NCI-H1105 (cell line): ENCODE measurements around the gene ANP32E.
"Not testable (repeated sequence)": the region's sequence is repeated elsewhere in the genome, so short reads cannot be mapped to it uniquely, and the experiment has no call there.

ENCODE experiments used
- DNase-seq: peaks from one replicate; lab custom pipeline; 2025; lab: John Stamatoyannopoulos, UW

ANP32E gene

DNA sequence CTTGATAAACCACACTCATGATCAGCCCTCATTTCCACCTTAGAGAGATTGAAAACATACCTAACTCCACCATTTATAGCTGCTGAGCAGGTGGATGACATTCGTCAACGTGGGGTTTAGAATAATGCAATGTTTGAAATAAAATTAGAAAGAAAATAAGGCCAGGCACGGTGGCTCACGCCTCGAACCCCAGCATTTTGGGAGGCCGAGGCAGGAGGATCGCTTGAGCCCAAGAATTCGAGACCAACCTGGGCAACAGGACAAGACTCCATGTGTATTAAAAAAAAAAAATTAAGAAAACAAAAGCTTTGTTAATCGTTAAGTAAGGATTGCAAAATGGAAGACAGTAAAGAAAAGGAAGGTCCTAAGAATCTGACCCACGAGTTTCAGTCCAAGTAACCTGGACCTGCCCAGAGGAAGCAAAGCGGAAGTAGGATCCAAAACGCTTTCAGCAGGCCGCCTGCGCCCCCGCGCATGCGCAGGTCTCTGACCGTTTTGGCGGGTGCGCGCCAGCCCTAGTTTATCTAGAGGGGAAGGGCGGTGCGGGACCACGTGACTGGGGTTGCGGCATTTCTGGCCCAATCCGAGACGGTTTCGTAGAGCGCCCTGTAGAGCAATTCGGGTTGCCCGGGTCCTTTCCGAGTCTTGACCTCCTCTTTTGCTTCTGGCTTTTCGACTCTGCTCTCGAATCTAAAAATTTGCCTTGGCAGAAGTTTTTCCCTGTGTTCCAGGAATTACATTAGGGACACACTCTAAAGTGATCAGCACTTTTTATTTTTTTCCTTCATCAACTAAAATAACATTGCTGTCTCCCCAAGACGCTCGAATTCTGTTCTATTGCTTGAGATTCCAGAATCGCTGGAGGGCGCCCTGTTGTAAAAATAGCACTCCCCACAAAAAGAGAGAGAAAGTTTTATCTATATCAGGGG, 22.5 kb downstream of the ANP32E start:
- DNase-seq: peak; percentile 71

DNA sequence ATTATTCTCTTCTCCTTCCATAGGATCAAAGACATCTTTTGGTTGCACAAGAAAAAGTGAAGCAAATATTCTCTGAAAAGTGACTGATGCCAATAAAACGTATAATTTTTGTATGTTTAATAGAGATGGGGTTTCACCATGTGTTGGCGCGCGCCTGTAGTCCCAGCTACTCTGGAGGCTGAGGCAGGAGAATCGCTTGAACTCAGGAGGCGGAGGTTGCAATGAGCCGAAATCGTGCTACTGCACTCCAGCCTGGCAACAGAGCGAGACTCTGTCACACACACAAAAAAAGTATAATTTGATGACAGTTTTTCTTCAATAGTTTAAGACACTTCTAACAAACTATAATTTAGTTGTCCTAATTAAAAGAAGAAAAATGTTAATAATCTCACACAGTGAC, 23.8 kb downstream of the ANP32E start:
- no peak for DNase-seq

DNA sequence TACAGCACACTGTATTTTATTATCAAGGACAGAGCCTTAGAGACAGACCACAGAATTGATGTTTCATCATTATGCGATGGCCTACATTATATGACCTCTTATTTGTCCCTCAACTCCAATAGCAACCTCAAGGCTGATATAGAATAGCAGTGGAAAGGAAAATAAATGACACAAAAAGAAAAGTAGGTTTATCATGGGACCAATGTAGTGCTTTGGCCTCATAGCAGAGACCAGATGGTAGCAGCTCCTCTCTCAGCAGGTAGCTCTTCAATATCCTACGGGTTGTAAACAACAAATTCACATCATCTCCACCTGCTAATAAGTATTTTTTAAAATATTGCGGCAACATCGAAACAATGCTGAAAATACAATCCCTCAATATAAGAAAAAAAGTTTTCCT, 25.2 kb downstream of the ANP32E start:
- no peak for DNase-seq

DNA sequence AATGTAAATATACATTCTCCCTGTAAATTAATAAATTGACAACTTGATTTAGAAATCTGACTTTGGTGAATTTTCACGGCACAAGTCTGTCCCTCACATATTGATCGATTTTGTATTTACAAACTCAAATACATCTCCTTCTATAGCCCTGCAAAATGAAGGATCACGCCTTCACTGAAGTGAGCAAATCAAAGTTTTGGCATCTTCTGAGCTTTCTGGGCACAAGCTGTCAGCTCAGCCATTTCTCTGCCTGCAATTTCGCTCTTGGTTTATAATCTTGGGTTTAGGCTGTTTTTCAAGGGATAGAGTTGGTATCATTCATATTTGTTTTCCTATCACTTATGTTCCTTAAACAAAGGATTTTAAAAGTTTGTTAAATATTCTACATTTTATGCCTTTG, 25.8 kb downstream of the ANP32E start:
- DNase-seq: no peak

DNA sequence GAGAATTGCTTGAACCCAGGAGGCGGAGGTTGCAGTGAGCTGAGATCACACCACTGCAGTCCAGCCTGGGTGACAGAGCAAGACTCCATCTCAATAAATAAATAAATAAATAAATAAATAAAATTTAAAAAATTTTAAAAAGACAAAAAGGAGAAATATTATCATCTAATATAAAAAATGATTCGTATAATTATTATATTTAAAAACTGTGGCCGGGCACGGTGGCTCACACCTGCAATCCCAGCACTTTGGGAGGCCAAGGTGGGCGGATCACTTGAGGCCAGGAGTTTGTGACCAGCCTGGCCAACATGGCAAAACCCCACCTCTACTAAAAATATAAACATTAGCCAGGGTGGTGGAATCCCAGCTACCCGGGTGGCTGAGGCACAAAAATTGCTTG, 27.5 kb downstream of the ANP32E start:
- not testable (repeated sequence) for DNase-seq

DNA sequence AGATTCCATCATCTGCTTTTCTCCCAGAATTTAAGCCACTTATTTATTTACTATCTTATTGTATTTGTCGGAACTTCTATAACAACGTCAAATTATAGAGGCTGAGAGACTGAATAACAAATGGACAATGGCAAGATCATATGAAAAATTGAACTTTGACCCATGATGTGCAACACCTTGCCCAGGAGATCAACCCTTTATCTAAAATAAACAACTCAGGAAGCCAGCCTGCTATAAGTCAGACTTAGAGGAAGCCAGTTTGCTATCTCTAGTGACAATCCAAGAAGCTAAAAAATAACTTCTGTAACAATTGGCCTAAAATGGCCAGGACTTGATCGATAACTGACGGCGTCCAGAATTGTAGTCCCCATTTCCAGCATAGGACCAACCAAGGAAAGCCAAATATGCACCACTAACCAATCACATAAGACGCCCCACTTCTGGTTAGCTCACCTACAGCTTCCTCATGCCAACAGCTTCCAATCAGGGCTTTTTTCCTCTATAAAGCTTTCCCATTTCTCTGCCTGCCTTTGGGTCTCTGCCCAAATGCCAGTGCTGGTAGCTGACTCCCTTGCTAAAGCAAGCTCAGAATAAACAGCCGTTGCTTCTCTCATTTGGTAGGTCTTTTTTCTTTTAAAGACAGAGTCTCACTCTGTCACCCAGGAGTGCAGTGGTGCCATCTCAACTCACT, 28.5 kb downstream of the ANP32E start:
- DNase-seq: no peak

DNA sequence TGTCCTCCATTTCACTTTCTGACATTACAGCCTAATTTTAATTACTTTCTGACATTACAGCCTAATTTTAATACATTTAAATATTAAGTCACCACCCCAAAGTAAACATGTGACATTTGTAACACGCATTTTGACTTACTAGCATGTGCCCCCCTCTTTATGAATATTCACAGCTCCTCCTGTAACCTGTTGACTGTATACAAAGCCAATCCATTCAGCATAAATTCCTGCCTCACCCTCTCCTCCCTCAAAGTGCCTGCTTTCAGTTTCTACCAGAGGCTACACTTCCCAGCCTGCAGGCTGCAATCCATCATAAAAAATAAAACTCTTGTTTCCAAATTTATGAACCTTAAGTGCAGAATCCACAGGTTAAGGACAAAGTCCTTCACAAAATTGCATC, 39.5 kb downstream of the ANP32E start:
- DNase-seq: no peak

DNA sequence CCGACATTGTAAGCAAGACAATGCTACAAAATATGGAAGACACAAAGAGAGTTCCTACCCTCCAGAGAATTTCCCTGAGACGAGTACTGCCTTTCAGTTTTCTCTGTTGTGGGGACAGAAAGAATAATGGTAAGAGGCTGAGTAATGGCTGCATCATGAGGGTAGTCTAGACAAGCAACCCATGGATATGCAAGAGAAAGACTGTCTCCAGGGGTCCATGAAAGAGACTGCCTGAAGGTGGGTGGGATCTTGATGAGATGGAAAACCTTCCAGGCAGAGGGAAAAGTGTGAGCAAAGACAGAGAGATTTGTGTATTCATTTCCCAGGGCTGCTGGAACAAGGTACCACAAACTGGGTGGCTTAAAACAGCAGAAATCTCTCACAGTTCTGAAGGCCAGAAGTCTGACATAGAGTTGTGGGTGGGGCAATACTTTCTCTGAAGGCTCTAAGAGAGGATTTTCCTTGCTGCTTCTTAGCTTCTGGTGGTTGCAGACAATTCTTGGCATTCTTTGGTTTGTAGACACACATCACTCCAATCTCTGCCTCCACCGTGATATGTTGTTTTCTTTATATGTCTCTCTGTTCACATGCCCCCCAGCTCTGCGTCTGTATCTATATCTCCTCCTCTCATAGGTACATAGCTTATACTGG, 41.4 kb downstream of the ANP32E start:
- DNase-seq: no peak

DNA sequence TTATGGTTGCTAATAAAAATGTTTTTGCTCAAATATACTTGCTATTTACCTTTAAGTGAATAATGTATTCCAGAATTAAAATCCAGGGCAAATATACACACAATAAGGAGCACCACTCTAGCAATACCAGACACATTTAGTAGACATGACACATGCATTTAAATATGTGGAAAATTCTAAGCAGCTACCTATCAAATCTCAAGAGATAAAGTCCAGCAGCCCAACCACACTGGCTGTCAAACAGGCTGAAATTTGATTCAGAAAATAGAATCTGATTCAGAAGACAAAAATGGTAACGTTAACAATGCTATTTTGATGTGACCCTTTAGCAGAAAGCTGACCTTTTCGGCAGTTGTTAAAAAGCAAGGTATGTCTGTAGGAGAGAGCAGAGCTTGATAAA, 43.9 kb downstream of the ANP32E start:
- DNase-seq: no peak

DNA sequence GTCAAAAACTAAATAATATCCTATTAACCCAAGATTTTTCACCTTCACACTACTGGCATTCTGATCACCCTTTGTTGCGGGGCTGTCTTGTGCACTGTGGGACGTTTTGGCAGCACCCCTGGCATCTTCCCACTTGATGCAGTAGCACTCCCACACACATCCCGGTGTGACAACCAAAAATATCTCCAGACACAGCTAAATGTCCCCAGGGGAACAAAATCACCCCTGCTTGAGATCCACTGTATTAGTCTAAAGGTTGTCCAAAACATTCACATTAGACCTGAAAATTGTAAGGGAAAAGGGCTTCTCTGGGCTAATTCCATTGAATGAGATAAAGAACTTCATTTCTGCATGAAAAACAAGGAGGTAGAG, 48.4 kb downstream of the ANP32E start:
- no peak for DNase-seq

DNA sequence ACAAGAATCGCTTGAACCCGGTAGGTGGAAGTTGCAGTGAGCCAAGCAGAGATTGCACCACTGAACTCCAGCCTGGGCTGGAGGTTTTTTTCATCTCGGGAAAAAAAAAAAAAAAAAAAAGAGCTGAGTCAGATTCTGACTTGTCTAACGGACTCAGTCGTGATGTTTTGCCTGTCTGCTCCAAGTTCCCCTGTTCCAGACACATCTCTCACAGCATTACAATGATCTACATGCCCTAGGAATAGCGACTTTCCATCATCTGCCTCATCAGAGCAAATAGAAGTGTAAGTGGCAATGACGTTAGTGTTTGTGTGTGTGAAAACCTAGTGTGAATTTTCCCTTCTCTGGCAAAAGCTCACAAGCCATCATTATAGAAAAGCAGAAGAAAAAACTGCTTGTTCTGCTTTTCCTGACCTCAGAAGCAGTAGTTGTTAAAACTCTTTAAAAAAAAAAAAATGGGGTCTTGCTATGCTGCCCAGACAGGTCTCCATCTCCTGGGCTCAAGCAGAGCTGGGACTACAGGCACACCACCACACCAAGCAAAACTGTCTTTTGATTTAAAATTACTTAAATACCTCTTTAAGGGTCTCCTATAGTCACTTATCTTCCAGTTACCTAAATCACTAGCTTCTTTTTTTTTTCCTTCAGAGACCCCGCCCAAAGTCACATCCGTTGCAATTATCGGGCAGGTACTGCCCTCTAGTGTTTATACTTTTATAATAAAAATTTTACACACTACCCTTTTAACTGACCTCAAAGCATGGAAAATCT, 48.9 kb downstream of the ANP32E start:
- peak; percentile 48 for DNase-seq

DNA sequence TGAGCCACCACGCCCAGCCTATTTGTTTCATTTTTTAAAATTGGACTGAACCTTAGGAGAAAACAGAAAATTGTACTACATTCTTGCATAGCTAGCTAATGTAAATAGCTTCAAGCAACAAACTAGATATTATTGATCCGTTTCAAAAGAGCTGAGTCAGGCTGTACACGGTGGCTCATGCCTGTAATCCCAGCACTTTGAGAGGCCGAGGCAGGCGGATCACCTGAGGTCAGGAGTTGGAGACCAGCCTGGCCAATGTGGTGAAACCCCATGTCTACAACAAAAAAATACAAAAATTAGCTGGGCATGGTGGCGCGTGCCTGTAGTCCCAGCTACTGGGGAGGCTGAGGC, 49.5 kb downstream of the ANP32E start:
- not testable (repeated sequence) for DNase-seq

DNA sequence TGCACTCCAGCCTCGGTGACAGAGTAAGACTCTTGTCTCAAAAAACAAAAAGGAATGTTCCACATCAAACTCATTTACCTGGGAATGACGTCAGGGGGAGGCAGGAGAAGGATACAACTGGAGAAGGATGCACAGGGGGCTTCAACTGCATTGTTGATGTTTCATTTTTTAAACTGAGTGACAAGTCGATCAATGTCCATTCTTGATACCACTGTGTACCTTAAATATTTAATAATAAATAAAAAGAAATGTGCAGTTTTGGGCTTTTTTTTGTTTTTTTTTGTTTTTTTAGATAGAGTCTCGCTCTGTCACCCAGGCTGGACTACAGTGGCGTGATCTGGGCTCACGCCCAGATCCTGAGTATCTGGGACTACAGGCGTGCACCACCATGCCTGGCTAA, 50.4 kb downstream of the ANP32E start:
- DNase-seq: no peak

DNA sequence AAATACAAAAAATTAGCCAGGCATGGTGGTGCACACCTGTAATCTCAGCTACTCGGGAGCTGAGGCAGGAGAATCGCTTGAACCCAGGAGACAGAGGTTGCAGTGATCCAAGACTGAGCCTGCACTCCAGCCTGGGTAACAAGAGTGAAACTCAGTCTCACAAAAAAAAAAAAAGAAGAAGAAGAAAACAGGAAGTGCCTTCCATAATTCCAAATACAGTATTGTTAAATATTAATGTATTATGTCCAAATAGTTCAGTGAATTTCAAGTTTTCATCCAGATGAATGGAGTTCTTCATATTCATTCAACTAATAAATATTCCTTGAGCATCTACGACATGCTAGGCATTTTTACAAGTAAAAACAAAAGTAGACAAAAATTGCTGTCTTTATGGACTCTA, 52.9 kb downstream of the ANP32E start:
- no peak for DNase-seq

DNA sequence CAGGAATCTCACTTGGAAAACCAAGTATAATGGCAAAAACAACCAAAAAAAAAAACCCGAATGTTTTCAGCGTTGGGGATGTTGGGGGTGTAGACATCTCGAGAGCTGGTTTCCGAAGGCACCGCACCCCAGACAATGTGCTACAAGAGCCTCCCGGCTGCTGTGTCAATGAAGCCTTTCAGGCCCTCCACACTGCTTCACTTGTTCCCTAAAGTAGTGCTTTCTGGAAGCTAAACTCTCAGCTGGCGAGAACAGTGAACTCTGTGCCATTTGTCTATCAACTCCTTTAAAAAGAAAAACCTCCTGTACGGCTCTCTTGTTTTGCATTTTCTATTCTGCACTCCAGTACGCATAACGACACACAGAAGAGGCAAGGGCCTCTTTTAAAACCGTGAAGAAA, 53.7 kb downstream of the ANP32E start:
- DNase-seq: no peak

DNA sequence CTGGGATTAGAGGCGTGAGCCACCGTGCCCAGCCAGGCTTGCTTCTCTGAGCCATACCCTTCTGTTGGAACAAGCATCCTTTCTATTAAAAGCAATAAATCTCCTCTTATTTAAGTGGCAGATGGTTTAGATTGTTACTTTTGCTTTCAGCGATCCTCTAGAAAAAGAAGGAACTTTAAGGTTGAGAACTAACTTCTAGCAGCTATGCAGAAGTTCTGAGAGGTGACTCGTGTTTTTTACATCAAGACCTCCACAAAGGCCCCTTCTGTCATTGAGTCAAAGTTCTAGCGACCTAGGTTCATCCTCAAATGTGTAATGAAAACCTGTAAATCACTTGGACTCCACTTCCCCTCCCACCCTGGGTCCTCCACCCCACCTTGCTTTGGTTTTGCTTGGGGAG, 55.4 kb downstream of the ANP32E start:
- no peak for DNase-seq

DNA sequence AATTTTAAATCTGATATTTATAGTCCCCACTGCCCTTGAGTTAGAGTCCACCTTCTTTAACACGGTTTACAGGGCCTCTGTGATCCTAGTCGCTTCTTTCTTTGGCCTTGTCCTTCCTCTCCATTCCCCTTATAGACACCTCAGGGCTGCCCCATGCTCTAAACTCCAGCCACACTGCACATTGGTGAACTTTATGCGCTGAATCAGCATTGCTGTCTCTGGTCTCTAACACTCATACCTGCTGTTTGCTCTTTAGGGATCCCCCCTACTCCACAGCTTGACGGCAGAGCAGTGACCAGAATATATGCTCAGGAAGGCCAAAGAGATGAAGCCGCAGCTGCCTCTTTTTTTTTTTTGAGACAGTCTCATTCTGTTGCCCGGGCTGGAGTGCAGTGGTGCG, 56.0 kb downstream of the ANP32E start:
- no peak for DNase-seq

DNA sequence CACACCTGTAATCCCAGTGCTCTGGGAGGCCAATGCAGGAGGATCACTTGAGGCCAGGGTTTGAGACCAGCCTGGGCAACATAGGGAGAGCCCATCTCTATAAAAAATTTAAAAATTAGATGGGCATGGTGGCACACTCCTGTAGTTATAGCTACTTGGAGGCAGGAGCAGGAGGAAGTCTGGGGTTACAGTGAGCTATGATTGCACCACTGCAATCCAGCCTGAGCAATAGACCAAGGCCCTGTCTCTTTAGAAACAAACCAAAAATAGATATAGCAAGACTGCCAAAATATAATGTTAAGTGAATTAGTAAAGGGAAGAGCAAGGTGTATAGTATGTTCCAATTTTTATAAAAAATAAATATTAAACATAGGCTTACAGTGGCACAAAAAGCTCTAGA, 57.4 kb downstream of the ANP32E start:
- DNase-seq: no peak

DNA sequence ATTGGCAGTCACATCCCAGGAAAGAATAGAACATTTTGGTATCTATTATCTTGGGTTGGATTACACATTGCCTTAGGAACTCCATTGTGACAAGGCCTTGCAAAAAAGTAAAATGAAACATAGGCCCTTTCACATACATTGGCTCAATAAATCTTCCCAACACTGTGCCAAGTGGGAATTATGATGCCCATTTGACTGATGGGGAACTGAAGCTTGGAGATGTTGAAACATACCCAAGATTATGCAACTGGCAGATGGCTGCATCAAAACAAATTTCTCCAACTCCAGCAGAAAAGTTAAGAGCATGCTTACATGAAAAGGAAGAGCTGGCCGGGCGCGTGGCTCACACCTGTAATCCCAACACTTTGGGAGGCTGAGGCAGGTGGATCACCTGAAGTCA, 59.3 kb downstream of the ANP32E start:
- DNase-seq: no peak

DNA sequence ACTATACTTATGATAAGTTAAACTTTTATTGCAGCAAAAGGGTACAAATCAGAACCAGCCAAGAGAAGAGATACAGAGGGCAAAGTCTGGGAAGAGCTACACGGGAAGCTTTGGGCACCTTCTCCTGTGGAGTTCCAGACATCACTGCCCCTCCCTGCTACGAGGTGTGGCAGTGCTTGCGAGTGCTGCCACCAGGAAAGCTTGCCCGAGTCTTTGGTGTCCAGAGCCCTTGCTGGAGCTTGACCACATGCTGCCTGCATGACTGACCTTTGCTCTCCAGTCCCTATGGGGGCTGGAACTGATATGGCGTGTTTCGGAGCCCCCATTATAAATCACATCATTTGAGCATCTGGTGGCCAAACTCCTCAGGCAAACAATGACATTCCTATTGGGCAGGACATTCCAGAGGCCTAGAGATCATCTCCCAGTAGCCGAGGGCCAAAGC, 62.7 kb downstream of the ANP32E start:
- DNase-seq: no peak

DNA sequence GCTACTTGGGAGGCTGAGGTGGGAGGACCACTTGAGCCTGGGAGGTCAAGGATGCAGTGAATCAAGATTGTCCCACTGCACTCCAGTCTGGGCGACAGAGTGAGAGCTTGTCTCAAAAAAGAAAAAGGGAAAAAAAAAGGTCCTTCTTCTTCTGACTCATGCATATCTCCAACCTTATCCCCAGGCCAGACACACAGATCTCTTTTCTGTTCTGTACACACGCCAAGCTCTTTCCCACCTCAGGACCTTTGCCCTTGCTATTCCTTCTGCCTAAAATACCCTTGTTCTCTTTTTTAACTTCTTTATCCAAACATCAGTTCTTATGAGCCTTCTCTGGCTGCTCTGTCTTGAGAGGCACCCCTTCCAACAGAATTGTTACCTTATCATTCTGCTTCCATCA, 64.1 kb downstream of the ANP32E start:
- DNase-seq: no peak

DNA sequence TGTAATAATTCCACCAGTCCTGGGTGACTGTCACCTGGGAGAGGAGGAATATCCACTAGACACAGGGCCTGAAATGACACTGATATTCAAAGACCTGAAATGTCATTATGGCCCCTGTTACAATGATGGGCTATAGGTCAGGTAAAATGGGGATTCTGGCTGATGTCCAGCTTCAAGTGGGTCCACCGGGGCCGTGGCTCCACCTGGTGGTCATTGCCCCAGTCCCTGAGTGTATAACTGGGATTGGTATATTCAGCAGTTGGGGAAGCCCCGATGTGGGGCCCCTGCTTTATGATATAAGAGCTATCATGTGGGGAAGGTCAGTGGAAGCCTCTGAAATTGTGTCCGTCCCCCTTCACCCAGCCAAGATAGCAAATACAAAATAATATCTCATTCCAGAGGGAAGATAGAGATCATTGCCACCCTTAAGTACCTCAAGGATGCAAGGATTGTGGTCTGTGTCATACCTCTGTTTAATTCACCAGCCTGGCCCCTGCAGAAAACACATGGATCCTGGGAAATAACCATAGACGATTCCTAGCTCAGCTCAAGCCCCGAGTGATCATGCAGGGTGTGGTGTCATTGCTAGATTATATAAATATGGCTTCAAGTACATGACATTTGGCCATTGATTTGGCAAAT, 66.8 kb downstream of the ANP32E start:
- DNase-seq: peak; percentile 63
